BLaER1 treated with 17β-estradiol and CSF1 and Interleukin-3, amounts not matched to agents 10 nM and 100 nM (cell line): ENCODE results near the gene KCNIP2.

Experiments
- H3K27ac ChIP-seq, 11 experiments: shearing (Covaris generic); formaldehyde crosslinking; 2 replicates each; pipeline ENCODE4 v1.8.1; 2022
- H3K27me3 ChIP-seq, 11 experiments: shearing (Covaris generic); formaldehyde crosslinking; 2 replicates each; pipeline ENCODE4 v1.8.1; 2022
- H3K36me3 ChIP-seq, 11 experiments: shearing (Covaris generic); formaldehyde crosslinking; 2 replicates each; pipeline ENCODE4 v1.8.1; 2022
- H3K4me1 ChIP-seq, 10 experiments: shearing (Covaris generic); formaldehyde crosslinking; 2 replicates each; pipeline ENCODE4 v1.8.1; 2022
- H3K4me2 ChIP-seq, 11 experiments: shearing (Covaris generic); formaldehyde crosslinking; 2 replicates each; pipeline ENCODE4 v1.8.1; 2022
- H3K4me3 ChIP-seq, 10 experiments: shearing (Covaris generic); formaldehyde crosslinking; 2 replicates each; pipeline ENCODE4 v1.8.1; 2022
- H3K9ac ChIP-seq, 11 experiments: shearing (Covaris generic); formaldehyde crosslinking; 2 replicates each; pipeline ENCODE4 v1.8.1; 2022
- H3K9me3 ChIP-seq, 11 experiments: shearing (Covaris generic); formaldehyde crosslinking; replicated peaks in 1 of 11; 2 replicates each; pipeline ENCODE4 v1.8.1; 2022
- H4K20me1 ChIP-seq, 11 experiments: shearing (Covaris generic); formaldehyde crosslinking; 2 replicates each; pipeline ENCODE4 v1.8.1; 2022
- Cebpa-rat ChIP-seq, 11 experiments: shearing (Covaris generic); IDR thresholded peaks; 2 replicates each; pipeline ENCODE4 v1.8.1; 2022

Gene KCNIP2

DNA sequence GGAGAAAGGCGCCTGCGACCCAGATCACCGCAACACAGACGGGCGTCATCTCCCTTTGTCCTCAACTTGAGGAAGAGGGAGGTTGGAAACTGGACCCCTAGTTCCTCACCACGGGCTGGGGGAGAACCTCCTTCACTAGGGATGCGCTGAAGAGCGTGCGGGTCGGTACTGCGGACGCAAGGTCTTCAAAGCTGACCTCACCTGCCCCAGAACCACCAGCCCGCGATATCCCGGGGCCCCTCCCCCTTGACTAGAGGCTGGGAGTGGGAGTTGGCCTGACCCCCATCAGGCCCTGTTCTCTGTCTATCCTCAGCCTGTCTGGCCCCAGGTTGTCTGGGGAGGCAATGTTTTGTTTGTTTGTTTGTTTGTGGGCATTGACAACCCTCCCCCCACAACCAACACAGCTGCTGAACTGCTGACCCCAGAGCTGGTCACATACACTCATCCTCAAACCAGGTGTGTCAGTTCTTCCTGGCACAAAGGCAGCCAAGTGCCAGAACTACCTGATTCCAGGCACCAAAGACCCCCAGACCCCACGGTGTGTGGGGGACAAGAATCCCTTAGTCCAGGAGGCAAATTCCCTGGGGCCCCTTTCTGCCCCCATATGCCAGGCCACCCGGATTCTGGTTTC, 63.3 kb downstream of the KCNIP2 start:
- no peaks in the 10 kb centered on the region; a peak in 1 of 22 replicates for H3K9me3 ChIP-seq
- peak overlapping the region in 7 of 10 experiments; percentile 44 to 65 (median 53); a peak in 12 of 20 replicates for H3K4me3 ChIP-seq
- H3K9ac ChIP-seq, result peak overlapping the region in 6 of 11 experiments; percentile 6 to 58 (median 22); a peak in 3 of 22 replicates
- peaks cover 8 to 62% (median 50%) of the 10 kb centered on the region in 11 experiments; a peak in 20 of 22 replicates for H4K20me1 ChIP-seq
- peak overlapping the region; percentile 77 to 97 (median 90) for H3K4me2 ChIP-seq
- peaks cover 46 to 54% (median 51%) of the 10 kb centered on the region in 10 experiments for H3K4me1 ChIP-seq
- H3K36me3 ChIP-seq, result peaks cover 5 to 30% (median 16%) of the 10 kb centered on the region in 11 experiments; a peak in 17 of 22 replicates
- no peak for TF ChIP-seq Cebpa-rat (IDR thresholded peaks at IDR 0.05)
- peaks cover 49 to 55% (median 52%) of the 10 kb centered on the region in 11 experiments for H3K27me3 ChIP-seq
- no peak overlapping the region for H3K27ac ChIP-seq

DNA sequence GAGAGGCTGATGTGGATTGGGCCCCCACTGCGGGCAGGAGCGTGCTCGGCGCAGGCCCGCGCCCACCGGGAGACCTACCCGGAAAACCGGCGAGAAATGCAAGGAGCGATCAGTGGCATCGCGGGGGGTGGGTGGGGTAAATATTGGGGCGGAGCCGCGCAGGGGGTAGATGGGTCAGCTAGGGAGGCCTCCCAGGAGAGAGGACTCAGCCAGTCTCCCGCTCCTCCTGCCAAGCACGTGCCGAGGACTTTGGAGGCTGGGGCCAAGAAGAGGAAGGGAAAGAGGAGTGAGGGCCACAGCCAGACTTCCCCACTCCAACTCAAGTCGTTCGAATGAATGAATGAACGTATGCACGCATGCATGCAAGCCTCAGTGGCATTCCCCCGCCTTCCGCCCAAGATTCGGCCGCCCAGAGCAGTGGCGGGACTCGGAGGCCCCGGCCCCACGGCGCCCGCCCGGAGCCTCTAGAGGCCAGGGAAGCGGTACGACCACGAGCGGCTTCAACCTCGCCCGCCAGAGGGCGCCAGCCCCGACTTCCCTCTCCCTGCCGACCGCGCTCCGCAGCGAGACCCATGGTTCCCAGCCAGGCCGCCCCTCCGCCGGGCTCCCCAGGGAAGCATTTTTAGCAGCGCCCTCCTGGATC, 63.9 kb downstream of the KCNIP2 start:
- Histone ChIP-seq H3K4me3 (peak overlapping the region; percentile 44 to 65 (median 52)), H3K4me1 (peaks cover 46 to 54% (median 51%) of the 10 kb centered on the region in 10 experiments), H3K27ac (no peak overlapping the region), H3K36me3 (peaks cover 0 to 24% (median 10%) of the 10 kb centered on the region in 11 experiments; a peak in 12 of 22 replicates), H3K9ac (peak overlapping the region in 10 of 11 experiments; percentile 9 to 58 (median 40); a peak in 13 of 22 replicates), H3K4me2 (peak overlapping the region; percentile 77 to 97 (median 90)), H3K27me3 (peaks cover 55 to 61% (median 58%) of the 10 kb centered on the region in 11 experiments), H4K20me1 (peaks cover 6 to 68% (median 56%) of the 10 kb centered on the region in 11 experiments; a peak in 20 of 22 replicates), H3K9me3 (no peaks in the 10 kb centered on the region; a peak in 1 of 22 replicates)
- no peak for TF ChIP-seq Cebpa-rat (IDR thresholded peaks at IDR 0.05)

DNA sequence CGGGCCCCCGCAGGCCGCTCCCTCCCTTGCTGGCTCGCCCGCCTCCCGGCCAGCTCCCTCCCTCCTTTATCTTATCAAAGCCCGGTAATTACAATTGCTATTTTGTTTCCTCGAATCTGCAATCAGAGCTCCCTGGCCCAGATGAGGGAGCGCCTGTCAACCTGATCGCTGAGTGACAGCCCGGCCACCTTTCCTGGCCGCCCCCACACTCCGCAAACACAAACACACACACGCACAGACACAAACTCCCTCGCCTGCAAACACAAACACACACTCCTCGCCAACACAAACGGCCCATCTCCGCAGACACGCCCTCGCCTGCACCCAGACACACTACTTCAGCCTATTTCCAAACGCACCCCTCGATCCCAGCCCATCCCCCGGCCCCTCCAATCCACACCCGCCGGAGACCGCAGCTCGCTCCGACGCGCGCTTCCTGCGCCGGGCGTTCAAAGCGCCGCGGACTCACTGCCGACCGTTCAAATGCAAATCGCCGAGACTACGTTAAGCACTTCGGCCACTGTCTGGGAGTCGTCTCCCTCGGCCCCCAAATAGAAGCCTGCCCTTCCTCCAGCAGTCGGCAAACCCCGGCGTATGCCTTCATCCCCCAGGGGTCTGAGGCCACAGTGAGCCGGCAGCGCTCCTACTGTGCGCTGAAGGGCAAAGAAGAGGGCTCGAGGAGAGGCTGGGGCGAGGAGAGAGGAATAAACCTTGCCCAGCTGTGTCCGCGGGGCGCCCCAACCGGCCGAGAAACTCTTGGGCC, 64.6 kb downstream of the KCNIP2 start:
- peak overlapping the region; percentile 77 to 97 (median 90) for H3K4me2 ChIP-seq
- peaks cover 62 to 68% (median 65%) of the 10 kb centered on the region in 11 experiments for H3K27me3 ChIP-seq
- no peak for TF ChIP-seq Cebpa-rat (IDR thresholded peaks at IDR 0.05)
- H3K27ac ChIP-seq, result no peak overlapping the region
- H3K36me3 ChIP-seq, result peaks cover 0 to 17% (median 6%) of the 10 kb centered on the region in 11 experiments; a peak in 10 of 22 replicates
- H4K20me1 ChIP-seq, result peaks cover 6 to 75% (median 63%) of the 10 kb centered on the region in 11 experiments; a peak in 20 of 22 replicates
- peak overlapping the region in 10 of 11 experiments; percentile 4 to 58 (median 40); a peak in 13 of 22 replicates for H3K9ac ChIP-seq
- H3K4me3 ChIP-seq, result peak overlapping the region; percentile 44 to 65 (median 52)
- H3K4me1 ChIP-seq, result peaks cover 44 to 52% (median 48%) of the 10 kb centered on the region in 10 experiments
- H3K9me3 ChIP-seq, result no peaks in the 10 kb centered on the region; a peak in 1 of 22 replicates

DNA sequence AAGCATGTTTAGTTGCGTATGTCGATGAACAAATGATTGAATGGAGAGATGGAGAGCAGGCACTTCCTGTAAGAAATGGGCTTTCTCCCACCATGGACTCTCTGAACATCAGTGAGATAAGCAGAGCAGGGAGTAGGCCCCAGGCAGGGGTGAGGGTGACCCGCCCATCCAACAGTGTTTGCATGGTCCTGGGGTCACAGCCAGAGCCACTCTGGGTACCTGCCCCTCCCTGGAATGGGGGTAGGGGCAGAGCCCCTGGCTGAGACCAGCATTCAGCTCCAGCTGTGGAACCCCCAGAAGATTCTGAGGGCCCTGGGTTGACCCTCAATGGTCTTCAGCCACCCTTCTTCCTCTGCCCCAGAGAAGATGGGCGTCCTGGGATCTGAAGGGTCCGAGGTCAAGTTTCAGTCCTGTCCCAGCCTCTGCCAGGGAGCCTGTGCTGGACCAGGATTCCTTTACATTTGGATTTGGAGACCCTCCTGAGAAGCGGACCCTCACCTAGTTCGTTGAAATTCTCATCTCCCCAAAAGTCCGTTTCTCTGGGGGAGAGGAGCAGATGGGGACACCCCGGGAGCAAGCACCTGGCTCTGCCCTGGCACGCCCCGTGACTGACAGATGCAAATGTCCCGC, 65.3 kb downstream of the KCNIP2 start:
- Histone ChIP-seq H3K9ac (peak overlapping the region in 3 of 11 experiments; percentile 30 to 58 (median 55); a peak in 1 of 22 replicates), H3K27ac (no peak overlapping the region), H3K4me2 (peak overlapping the region; percentile 77 to 97 (median 90)), H3K36me3 (peaks cover 0 to 15% (median 5%) of the 10 kb centered on the region in 11 experiments; a peak in 8 of 22 replicates), H3K4me3 (peak overlapping the region in 9 of 10 experiments; percentile 44 to 65 (median 53); a peak in 9 of 20 replicates), H4K20me1 (peaks cover 6 to 81% (median 68%) of the 10 kb centered on the region in 11 experiments; a peak in 20 of 22 replicates), H3K27me3 (peaks cover 69 to 75% (median 72%) of the 10 kb centered on the region in 11 experiments), H3K9me3 (no peaks in the 10 kb centered on the region; a peak in 1 of 22 replicates), H3K4me1 (peaks cover 38 to 46% (median 43%) of the 10 kb centered on the region in 10 experiments)
- no peak for TF ChIP-seq Cebpa-rat (IDR thresholded peaks at IDR 0.05)

DNA sequence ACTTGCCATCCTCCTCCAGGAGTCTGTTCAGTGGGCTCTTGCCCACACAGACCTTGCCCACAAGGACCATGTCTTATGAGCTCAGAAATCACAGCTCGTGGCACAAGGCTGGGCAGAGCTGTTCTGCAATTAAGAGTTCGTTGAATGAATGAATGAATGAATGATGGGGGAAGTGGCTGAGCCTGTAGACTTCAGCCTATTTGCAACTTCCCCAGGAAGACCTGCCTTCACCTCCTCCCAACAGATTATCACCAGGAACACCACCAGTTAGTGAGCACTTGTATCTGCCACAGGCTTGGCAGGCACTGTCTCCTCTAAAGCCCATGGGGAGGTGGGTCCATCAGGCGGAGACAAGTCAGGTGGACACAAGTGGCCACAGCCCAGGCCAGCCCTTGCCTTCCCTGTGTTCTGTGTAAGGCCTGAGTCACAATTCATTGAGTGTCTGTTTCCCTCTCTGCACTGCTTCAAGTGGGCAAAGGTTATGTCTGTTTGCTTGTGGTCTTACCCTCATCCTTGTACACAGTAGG, 65.9 kb downstream of the KCNIP2 start:
- Histone ChIP-seq H3K9me3 (no peaks in the 10 kb centered on the region; a peak in 1 of 22 replicates), H3K27ac (no peak overlapping the region), H4K20me1 (peaks cover 6 to 87% (median 74%) of the 10 kb centered on the region in 11 experiments; a peak in 20 of 22 replicates), H3K27me3 (peaks cover 75 to 81% (median 78%) of the 10 kb centered on the region in 11 experiments), H3K4me3 (no peak overlapping the region), H3K9ac (no peak overlapping the region), H3K36me3 (peaks cover 0 to 15% (median 5%) of the 10 kb centered on the region in 11 experiments; a peak in 8 of 22 replicates), H3K4me2 (no peak overlapping the region), H3K4me1 (peaks cover 37 to 44% (median 42%) of the 10 kb centered on the region in 10 experiments)
- TF ChIP-seq Cebpa-rat (IDR thresholded peaks at IDR 0.05), result no peak

DNA sequence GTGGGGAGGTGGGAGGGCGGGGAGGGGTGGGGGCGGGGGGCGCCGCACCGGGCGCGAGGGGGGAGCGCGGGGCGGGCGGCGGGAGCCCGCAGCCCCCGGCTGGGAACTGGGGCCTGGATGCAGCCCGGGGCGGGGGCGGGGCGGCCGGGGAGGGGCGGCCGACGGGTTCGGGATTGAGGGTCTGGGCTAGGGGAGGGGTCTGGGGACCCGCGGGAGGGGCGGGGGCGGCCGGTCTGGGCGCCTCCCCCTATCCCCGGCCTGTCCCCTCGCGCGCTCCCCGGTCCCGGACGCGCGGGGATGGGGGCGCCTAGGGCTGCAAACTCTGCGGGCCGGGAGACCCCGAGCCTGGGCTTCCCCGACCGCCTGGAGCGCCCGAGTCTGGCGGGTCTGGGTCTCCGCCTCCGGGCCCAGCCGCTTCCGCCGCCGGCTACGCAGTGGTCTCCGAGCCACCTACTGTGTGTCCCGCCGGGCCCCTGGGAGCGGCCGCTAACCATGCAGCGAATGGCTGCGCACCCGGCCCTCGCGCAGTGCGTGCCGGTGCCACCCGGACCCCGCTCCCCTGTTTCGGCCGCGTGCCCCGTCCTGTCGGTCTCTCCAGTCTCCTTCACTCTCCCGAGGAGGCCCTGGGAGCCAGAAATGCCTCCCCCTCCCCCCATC, 67.3 kb downstream of the KCNIP2 start:
- Histone ChIP-seq H3K9ac (no peak overlapping the region), H3K36me3 (peaks cover 0 to 15% (median 5%) of the 10 kb centered on the region in 11 experiments; a peak in 8 of 22 replicates), H3K27ac (no peak overlapping the region)

More for the DNA sequence above, 67.3 kb downstream of the KCNIP2 start:
- Histone ChIP-seq H3K9me3 (no peaks in the 10 kb centered on the region; a peak in 1 of 22 replicates), H3K4me3 (no peak overlapping the region), H4K20me1 (peaks cover 6 to 90% (median 81%) of the 10 kb centered on the region in 11 experiments; a peak in 20 of 22 replicates), H3K4me2 (no peak overlapping the region), H3K27me3 (peaks cover 89 to 95% (median 92%) of the 10 kb centered on the region in 11 experiments), H3K4me1 (peaks cover 25 to 30% (median 29%) of the 10 kb centered on the region in 10 experiments)
- no peak for TF ChIP-seq Cebpa-rat (IDR thresholded peaks at IDR 0.05)
